Measurements from ENCODE around the gene GNA15. TPM values are rescaled to one million over a fixed set of nuclear protein-coding genes. Genes with fewer than 3 reads are reported as not detected.
A peak's percentile ranks its signal among the peaks of the same experiment; 100 is the strongest.

Gene GNA15
- total RNA-seq, 3 donors from 2014 or later, result 1.9 to 6.2 (median 4.3) TPM

- no peak for TF ChIP-seq CTCF (IDR thresholded peaks at IDR 0.05)
- no peak for DNase-seq
- intact Hi-C loops (cut with DNase I, micrococcal nuclease), result no loop called here
- peak; percentile 44 for ATAC-seq
- Histone ChIP-seq H3K4me1 (ENCODE audit: low read depth) (no peaks in the 10 kb centered on the region), H3K9me3 (no peaks in the 10 kb centered on the region), H3K4me3 (no peak overlapping the region), H3K36me3 (ENCODE audit: low read depth) (no peaks in the 10 kb centered on the region)
Measured at GRCh38 chr19:3145909-3146676, 10.3 kb downstream of the GNA15 start.

- no peaks in the 10 kb centered on the region for H3K4me1 ChIP-seq (ENCODE audit: low read depth)
- DNase-seq (peak; percentile 36 to 64 (median 61)), ATAC-seq (peak; percentile 35)
Measured at GRCh38 chr19:3146677-3147100, 10.9 kb downstream of the GNA15 start.

GRCh38 chr19:3148503-3148902, 12.7 kb downstream of the GNA15 start:
- H3K36me3 ChIP-seq (ENCODE audit: low read depth), result no peaks in the 10 kb centered on the region
- intact Hi-C loops (cut with DNase I, micrococcal nuclease), result no loop called here
- DNase-seq, result no peak
- H3K4me3 ChIP-seq, result no peak overlapping the region
- H3K4me1 ChIP-seq (ENCODE audit: low read depth), result no peaks in the 10 kb centered on the region
- ATAC-seq, result no peak
- no peaks in the 10 kb centered on the region for H3K9me3 ChIP-seq
- TF ChIP-seq CTCF (IDR thresholded peaks at IDR 0.05), result no peak

More at GRCh38 chr19:3146677-3147100, 10.9 kb downstream of the GNA15 start:
- TF ChIP-seq CTCF (IDR thresholded peaks at IDR 0.05), result peak; percentile 58
- no peak overlapping the region for H3K4me3 ChIP-seq
- H3K9me3 ChIP-seq, result no peaks in the 10 kb centered on the region
- H3K36me3 ChIP-seq (ENCODE audit: low read depth), result no peaks in the 10 kb centered on the region
- intact Hi-C loops (cut with DNase I, micrococcal nuclease), result no loop called here

- Histone ChIP-seq H3K9me3 (no peaks in the 10 kb centered on the region), H3K4me3 (no peak overlapping the region), H3K36me3 (ENCODE audit: low read depth) (no peaks in the 10 kb centered on the region), H3K4me1 (ENCODE audit: low read depth) (no peaks in the 10 kb centered on the region)
- DNase-seq (no peak), ATAC-seq (no peak)
- TF ChIP-seq CTCF (IDR thresholded peaks at IDR 0.05), result no peak
- intact Hi-C loops (cut with DNase I, micrococcal nuclease), result no loop called here
Measured at GRCh38 chr19:3149089-3149488, 13.3 kb downstream of the GNA15 start.

GRCh38 chr19:3149526-3150505, 14.0 kb downstream of the GNA15 start:
- Histone ChIP-seq H3K4me1 (ENCODE audit: low read depth) (no peaks in the 10 kb centered on the region), H3K4me3 (no peak overlapping the region), H3K9me3 (no peaks in the 10 kb centered on the region), H3K36me3 (ENCODE audit: low read depth) (no peaks in the 10 kb centered on the region)
- DNase-seq, result no peak
- intact Hi-C loops (cut with DNase I, micrococcal nuclease), result no loop called here
- ATAC-seq, result no peak
- TF ChIP-seq CTCF (IDR thresholded peaks at IDR 0.05), result no peak
